Esophagus squamous epithelium (tissue), 5 donors: ENCODE results near the gene PRAC1. TPM values are rescaled to one million over a fixed set of nuclear protein-coding genes. Genes with fewer than 3 reads are reported as not detected.

ENCODE experiments used
- DNase-seq: peaks from one replicate; lab custom pipeline; 2025; lab: John Stamatoyannopoulos, UW
- H3K27ac ChIP-seq, 4 donors: fragments of 200-600 bp; sonication (generic); one replicate each; pipeline ENCODE4 v1.5.1; 2016 to 2019; ENCODE audit warnings: mild to moderate bottlenecking in 1 of 4
- H3K27me3 ChIP-seq, 4 donors: fragments of 200-600 bp; sonication (generic); 1 replicate in 3 of 4; 2 replicates in 1 of 4; pipeline versions ENCODE4 v1.5.1 to v1.6.0; 2017 to 2021; ENCODE audit warnings: antibody characterized with exemption in 1 of 4
- H3K36me3 ChIP-seq, 3 donors: fragments of 200-600 bp; sonication (generic); one replicate each; pipeline ENCODE4 v1.5.1; 2016 to 2019
- H3K4me1 ChIP-seq, 3 donors: fragments of 200-600 bp; sonication (generic); one replicate each; pipeline ENCODE4 v1.5.1; 2017 to 2019
- H3K4me3 ChIP-seq, 4 donors: fragments of 200-600 bp; sonication (generic); 1 replicate in 3 of 4; 2 replicates in 1 of 4; pipeline ENCODE4 v1.5.1; 2016 to 2019; ENCODE audit warnings: mild to moderate bottlenecking in 2 of 4, moderate library complexity in 1 of 4
- H3K9me3 ChIP-seq, 3 donors: fragments of 200-600 bp; sonication (generic); one replicate each; pipeline ENCODE4 v1.5.1; 2016 to 2019
- CTCF ChIP-seq, 6 experiments: fragments of 450-650 bp in 4 of 6; fragments of 200-600 bp in 2 of 6; sonication (generic) in 2 of 6; IDR thresholded peaks; one replicate each; pipeline ENCODE4 v1.5.1; 2016 to 2019; ENCODE audit warnings: antibody characterized with exemption in 6 of 6, mild to moderate bottlenecking in 4 of 6, moderate library complexity in 4 of 6
- POLR2A ChIP-seq, 4 donors: fragments of 450-650 bp; IDR thresholded peaks; one replicate each; pipeline ENCODE4 v1.6.1; 2017; ENCODE audit warnings: antibody characterized with exemption in 4 of 4, mild to moderate bottlenecking in 4 of 4, moderate library complexity in 3 of 4
- WGBS, 2 donors: methylation state at CpG; one replicate each; pipeline ENCODE4 v1.1.5; 2018; 5-methylcytosine and 5-hydroxymethylcytosine counted together
- intact Hi-C: fragments of 100-400 bp; cut with DNase I; formaldehyde crosslinking; loops from one replicate; pipeline ENCODE4 v1.15.0; 2022
- total RNA-seq, 4 donors: library from RNA; depleted of rRNA; stranded (reverse); fragments of >200 nt; gene quantifications; one replicate each; pipeline ENCODE4 v1.1.0, GENCODE V29; 2016
- donor health status: DM: yes; HTN: yes; CAD: no.

The PRAC1 gene
- total RNA-seq, 4 donors from 2014 or later: not detected

GRCh38 chr17:48715496-48716399 is 6.6 kb downstream of the PRAC1 start:
- Histone ChIP-seq H3K27me3 (peaks cover 28 to 100% (median 45%) of the 10 kb centered on the region in 4 donors), H3K36me3 (no peaks in the 10 kb centered on the region), H3K4me1 (peaks cover 3 to 19% (median 14%) of the 10 kb centered on the region in 3 donors), H3K27ac (no peak overlapping the region), H3K9me3 (no peaks in the 10 kb centered on the region), H3K4me3 (no peak overlapping the region)
- WGBS, 2 donors: 36 to 39% methylated on average over 5 of the region's 5 CpGs
- TF ChIP-seq POLR2A (IDR thresholded peaks at IDR 0.05) (no peak), CTCF (IDR thresholded peaks at IDR 0.05) (no peak)
- intact Hi-C loops: no loop called here
- no peak for DNase-seq

DNA sequence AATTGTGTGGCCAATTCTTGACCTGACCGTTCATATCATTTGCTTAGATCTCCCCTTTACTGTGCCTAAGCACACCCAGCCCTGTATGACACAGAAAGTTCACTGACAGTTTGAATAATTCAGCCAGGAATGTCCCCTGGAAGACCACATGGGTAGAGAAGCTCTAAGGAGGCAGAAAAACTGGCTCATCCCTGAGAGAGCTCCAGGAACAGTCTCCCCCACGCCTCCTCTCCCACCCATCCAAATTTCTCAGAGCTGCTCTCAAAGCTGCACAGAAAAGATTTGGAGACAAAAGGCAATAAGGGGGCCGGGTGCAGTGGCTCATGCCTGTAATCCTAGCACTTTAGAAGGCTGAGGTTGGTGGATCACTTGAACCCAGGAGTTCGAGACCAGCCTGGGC is 11.2 kb downstream of the PRAC1 start:
- intact Hi-C loops: no loop called here
- Histone ChIP-seq H3K27ac (no peak overlapping the region), H3K9me3 (no peaks in the 10 kb centered on the region), H3K36me3 (no peaks in the 10 kb centered on the region), H3K27me3 (peaks cover 0 to 100% (median 12%) of the 10 kb centered on the region in 4 donors), H3K4me1 (no peaks in the 10 kb centered on the region), H3K4me3 (no peak overlapping the region)
- DNase-seq: no peak
- WGBS, 2 donors: 41 to 42% methylated on average over 3 to 4 of the region's 4 CpGs
- TF ChIP-seq POLR2A (IDR thresholded peaks at IDR 0.05) (no peak), CTCF (IDR thresholded peaks at IDR 0.05) (no peak)

DNA sequence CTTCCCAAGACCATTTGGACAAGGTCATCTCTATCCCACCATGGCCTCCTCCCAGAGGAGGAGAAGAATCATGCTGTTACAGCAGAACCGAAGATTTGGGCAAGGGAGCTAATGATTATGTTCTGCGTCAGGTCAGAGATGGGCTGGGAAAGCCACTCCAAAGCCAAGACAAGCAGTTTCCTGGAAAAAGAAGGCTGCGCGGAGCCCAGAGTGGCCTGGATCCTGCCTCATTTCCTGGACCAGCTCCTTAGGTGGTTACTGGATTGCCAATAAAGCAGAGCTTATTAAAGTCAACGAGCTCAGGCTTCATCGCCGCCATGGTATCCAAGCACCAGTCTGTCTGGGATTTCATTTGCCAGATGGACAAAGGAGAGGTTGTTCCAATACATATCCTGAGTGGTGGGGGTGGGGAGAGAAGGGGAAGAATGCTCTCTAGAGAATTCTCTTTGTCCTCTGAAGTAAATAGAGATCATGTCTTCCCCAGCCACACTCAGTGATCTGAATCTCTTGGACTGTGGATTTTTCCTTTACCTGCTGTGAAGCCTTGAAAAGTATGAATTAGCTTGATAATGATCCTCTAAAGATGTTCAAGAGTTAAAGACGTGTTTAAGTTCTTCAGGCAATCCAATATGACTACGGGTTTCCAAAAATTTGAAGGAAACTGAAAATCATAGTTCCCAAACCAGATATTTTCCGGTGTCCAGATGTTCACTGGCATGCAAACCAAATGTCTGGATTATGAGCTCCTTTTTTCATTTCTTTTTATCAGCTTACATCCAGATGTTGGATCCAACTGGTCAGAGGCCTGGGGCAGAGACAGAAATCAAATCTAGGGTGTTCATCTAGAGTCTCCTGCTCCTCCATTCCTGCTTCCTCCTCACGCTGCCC is 17.7 kb downstream of the PRAC1 start:
- Histone ChIP-seq H3K4me1 (no peaks in the 10 kb centered on the region), H3K36me3 (no peaks in the 10 kb centered on the region), H3K27ac (no peak overlapping the region), H3K9me3 (no peaks in the 10 kb centered on the region), H3K27me3 (peaks cover 0 to 99% (median 6%) of the 10 kb centered on the region in 4 donors), H3K4me3 (no peak overlapping the region)
- WGBS, 2 donors: 67 to 70% methylated on average over 9 to 11 of the region's 11 CpGs
- intact Hi-C loops: no loop called here
- TF ChIP-seq POLR2A (IDR thresholded peaks at IDR 0.05): no peak
- TF ChIP-seq CTCF (IDR thresholded peaks at IDR 0.05): no peak
- no peak for DNase-seq

DNA sequence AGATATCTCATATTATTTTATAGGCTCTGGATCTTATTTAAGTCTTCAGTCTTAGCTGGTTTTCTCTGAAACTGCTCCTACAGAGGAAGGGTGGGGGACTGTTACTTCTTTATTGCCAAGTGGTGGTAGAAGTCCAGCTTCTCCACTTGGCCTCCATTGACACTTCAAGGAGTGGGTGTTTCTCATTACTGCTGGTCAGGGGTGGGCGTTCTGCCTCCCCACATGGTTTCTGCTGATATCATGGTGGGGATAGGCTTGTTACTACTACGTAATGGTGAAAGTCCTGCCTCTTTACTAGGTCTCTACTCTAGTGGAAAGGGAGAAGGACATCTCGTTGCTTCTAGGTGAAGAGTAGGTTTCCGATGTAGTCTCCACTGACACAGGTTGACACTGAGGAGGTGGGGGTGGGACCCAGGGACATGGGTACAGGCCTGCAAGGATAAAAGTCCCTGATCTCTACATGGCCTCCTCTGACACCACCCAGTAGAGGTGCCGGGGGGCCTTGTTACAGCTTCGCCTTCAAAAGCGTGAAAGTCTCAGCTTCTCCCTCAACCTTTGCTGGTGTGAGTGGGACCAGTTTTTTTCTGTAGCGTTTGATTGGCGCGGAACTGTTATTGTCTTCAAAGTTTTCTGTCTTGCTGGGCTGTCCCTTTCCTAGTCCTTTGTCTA is 20.3 kb downstream of the PRAC1 start:
- TF ChIP-seq CTCF (IDR thresholded peaks at IDR 0.05) (no peak), POLR2A (IDR thresholded peaks at IDR 0.05) (no peak)
- Histone ChIP-seq H3K27me3 (peaks cover 0 to 99% (median 4%) of the 10 kb centered on the region in 4 donors), H3K36me3 (no peaks in the 10 kb centered on the region), H3K27ac (no peak overlapping the region), H3K9me3 (no peaks in the 10 kb centered on the region), H3K4me1 (no peaks in the 10 kb centered on the region), H3K4me3 (no peak overlapping the region)
- no peak for DNase-seq
- WGBS, 2 donors: 82 to 87% methylated on average over 7 to 10 of the region's 10 CpGs
- intact Hi-C loops: no loop called here
